ENCODE measurements around the gene OXCT2.

- TF ChIP-seq, protein P1, sequence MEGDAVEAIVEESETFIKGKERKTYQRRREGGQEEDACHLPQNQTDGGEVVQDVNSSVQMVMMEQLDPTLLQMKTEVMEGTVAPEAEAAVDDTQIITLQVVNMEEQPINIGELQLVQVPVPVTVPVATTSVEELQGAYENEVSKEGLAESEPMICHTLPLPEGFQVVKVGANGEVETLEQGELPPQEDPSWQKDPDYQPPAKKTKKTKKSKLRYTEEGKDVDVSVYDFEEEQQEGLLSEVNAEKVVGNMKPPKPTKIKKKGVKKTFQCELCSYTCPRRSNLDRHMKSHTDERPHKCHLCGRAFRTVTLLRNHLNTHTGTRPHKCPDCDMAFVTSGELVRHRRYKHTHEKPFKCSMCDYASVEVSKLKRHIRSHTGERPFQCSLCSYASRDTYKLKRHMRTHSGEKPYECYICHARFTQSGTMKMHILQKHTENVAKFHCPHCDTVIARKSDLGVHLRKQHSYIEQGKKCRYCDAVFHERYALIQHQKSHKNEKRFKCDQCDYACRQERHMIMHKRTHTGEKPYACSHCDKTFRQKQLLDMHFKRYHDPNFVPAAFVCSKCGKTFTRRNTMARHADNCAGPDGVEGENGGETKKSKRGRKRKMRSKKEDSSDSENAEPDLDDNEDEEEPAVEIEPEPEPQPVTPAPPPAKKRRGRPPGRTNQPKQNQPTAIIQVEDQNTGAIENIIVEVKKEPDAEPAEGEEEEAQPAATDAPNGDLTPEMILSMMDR (IDR thresholded peaks at IDR 0.05; ENCODE audit: borderline replicate concordance, extremely low read depth, low read length, poor library complexity, severe bottlenecking) = no peak
- TF ChIP-seq EZH2 (IDR thresholded peaks at IDR 0.05; ENCODE audit: borderline replicate concordance, low read depth, low read length, severe bottlenecking) = no peak
Measured at GRCh38 chr1:39818482-39818881, 47.3 kb upstream of the OXCT2 start.
